Peyer's patch (tissue), 4 donors: ENCODE measurements around the gene FGFR2.

Experiments used
- POLR2A ChIP-seq, 2 donors: fragments of 450-650 bp; IDR thresholded peaks; one replicate each; pipeline ENCODE4 v1.5.1; 2017; ENCODE audit warnings: antibody characterized with exemption in 2 of 2, mild to moderate bottlenecking in 2 of 2, moderate library complexity in 2 of 2
- TF ChIP-seq, protein P1 (sequence below), 6 experiments: fragments of 450-650 bp in 4 of 6; fragments of 200-600 bp in 2 of 6; sonication (generic) in 1 of 6; IDR thresholded peaks; one replicate each; pipeline ENCODE4 v1.5.1; 2017 to 2019; ENCODE audit warnings: antibody characterized with exemption in 6 of 6, mild to moderate bottlenecking in 3 of 6, moderate library complexity in 1 of 6

DNA sequence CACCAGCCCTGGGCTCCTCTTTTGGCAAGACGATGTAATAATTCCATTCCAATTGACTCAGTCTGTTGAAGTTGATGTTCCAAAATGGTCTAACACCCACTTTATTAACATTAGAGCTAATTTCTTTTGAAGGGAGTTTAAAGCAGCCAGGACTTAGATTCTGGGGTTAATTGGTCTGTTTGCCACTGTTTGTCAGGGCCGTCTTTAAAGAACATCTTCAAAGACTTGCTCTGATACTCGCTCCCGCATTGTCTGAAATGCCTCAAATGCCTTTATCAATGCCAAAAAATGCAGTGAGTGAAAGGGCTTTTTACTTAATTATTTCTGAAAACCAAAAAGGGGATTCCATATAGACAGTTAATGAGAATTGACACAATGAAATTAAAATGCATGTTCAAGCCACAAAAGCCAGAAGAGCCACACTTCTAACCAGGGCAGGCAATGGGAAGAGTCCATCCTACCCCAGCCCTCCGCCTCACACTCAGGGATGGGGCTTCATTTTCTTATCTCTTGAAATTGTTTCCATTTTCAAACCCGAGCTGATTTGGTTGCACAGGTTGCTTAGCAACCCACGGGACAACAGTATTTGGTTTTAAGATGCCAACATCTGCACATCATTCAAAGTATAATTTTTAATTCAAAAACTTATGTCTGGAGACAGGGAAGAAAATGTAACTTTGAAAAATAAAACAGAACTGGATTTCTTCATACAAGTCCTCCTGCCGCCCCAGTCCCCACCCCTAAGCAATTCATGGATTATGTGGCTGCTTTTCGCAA is 163.0 kb downstream of the FGFR2 start:
- TF ChIP-seq, protein P1, sequence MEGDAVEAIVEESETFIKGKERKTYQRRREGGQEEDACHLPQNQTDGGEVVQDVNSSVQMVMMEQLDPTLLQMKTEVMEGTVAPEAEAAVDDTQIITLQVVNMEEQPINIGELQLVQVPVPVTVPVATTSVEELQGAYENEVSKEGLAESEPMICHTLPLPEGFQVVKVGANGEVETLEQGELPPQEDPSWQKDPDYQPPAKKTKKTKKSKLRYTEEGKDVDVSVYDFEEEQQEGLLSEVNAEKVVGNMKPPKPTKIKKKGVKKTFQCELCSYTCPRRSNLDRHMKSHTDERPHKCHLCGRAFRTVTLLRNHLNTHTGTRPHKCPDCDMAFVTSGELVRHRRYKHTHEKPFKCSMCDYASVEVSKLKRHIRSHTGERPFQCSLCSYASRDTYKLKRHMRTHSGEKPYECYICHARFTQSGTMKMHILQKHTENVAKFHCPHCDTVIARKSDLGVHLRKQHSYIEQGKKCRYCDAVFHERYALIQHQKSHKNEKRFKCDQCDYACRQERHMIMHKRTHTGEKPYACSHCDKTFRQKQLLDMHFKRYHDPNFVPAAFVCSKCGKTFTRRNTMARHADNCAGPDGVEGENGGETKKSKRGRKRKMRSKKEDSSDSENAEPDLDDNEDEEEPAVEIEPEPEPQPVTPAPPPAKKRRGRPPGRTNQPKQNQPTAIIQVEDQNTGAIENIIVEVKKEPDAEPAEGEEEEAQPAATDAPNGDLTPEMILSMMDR (IDR thresholded peaks at IDR 0.05): no peak
- no peak for TF ChIP-seq POLR2A (IDR thresholded peaks at IDR 0.05)
